ENCODE measurements around the gene PDZD2.

Gene PDZD2

DNA sequence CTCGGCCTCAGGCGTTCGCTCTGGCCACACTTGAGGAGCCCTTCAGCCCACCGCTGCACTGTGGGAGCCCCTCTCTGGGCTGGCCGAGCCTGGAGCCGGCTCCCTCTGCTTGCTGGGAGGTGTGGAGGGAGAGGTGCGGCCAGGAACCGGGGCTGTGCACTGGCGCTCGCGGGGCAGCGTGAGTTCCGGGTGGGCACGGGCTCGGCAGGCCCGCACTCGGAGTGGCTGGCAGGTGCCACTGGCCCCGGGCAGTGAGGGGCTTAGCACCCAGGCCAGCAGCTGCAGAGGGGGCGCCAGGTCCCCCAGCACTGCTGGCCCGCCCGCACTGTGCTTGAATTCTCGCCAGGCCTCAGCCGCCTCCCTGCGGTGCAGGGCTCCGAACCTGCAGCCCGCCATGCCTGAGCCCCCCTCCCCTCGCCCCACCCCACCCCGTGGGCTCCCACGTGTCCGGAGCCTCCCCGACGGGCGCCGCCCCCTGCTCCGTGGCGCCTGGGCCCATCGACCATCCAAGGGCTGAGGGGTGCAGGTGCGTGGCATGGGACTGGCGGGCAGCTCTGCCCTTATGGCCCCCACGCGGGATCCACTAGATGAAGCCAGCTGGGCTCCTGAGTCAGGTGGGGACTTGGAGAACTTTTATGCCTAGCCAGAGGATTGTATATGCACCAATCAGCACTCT is 138.2 kb downstream of the PDZD2 start:
- TF ChIP-seq, protein P1, sequence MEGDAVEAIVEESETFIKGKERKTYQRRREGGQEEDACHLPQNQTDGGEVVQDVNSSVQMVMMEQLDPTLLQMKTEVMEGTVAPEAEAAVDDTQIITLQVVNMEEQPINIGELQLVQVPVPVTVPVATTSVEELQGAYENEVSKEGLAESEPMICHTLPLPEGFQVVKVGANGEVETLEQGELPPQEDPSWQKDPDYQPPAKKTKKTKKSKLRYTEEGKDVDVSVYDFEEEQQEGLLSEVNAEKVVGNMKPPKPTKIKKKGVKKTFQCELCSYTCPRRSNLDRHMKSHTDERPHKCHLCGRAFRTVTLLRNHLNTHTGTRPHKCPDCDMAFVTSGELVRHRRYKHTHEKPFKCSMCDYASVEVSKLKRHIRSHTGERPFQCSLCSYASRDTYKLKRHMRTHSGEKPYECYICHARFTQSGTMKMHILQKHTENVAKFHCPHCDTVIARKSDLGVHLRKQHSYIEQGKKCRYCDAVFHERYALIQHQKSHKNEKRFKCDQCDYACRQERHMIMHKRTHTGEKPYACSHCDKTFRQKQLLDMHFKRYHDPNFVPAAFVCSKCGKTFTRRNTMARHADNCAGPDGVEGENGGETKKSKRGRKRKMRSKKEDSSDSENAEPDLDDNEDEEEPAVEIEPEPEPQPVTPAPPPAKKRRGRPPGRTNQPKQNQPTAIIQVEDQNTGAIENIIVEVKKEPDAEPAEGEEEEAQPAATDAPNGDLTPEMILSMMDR (IDR thresholded peaks at IDR 0.05; ENCODE audit: low read depth, low read length), result no peak
- Histone ChIP-seq H3K27ac (no peak overlapping the region), H3K27me3 (ENCODE audit: insufficient read depth, low read depth, severe bottlenecking) (no peaks in the 10 kb centered on the region), H3K9me3 (ENCODE audit: severe bottlenecking) (peaks cover 7% of the 10 kb centered on the region), H3K4me3 (ENCODE audit: low read depth, low read length) (no peak overlapping the region), H3K36me3 (no peaks in the 10 kb centered on the region)
- no peak for DNase-seq

- DNase-seq, result no peak
- TF ChIP-seq, protein P1 (IDR thresholded peaks at IDR 0.05; ENCODE audit: low read depth, low read length), result no peak
- no peaks in the 10 kb centered on the region for H3K27me3 ChIP-seq (ENCODE audit: insufficient read depth, low read depth, severe bottlenecking)
These were observed 142.8 kb downstream of the PDZD2 start for GRCh38 chr5:31781772-31782171.

DNA sequence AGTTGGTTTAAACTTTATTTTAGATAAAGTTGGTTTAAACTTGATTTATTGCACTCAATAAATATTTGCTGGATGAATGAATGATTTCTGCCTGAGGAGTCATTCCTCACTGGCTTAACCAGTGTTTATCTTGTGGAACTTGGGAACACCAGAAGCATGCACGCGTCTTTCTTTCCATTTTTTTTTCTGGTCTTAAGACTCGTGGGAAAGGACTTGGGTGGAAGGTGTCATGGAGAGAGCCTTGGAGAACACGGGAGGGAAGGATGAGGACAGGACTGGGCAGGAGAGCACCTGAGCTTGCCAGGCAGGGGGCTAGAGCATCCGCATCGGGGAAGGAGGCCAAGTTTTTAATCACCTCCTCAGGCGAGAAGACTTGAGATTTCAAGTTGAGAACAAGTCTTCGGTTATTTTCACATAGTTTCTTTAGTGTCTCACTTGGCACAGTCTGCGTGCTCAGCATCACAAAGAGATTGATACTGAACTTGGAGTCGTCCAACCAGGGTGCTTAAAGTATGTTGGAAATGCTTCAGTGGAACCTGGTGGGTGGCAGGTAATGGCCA is 144.2 kb downstream of the PDZD2 start:
- Histone ChIP-seq H3K9me3 (ENCODE audit: severe bottlenecking) (no peaks in the 10 kb centered on the region), H3K27ac (no peak overlapping the region), H3K36me3 (no peaks in the 10 kb centered on the region), H3K27me3 (ENCODE audit: insufficient read depth, low read depth, severe bottlenecking) (no peaks in the 10 kb centered on the region), H3K4me3 (ENCODE audit: low read depth, low read length) (no peak overlapping the region)
- no peak for DNase-seq
- TF ChIP-seq, protein P1 (IDR thresholded peaks at IDR 0.05; ENCODE audit: low read depth, low read length), result no peak

More at GRCh38 chr5:31781772-31782171, 142.8 kb downstream of the PDZD2 start:
- Histone ChIP-seq H3K36me3 (no peaks in the 10 kb centered on the region), H3K27ac (no peak overlapping the region), H3K9me3 (ENCODE audit: severe bottlenecking) (peaks cover 5% of the 10 kb centered on the region), H3K4me3 (ENCODE audit: low read depth, low read length) (no peak overlapping the region)

GRCh38 chr5:31783731-31784130 is 144.8 kb downstream of the PDZD2 start:
- Histone ChIP-seq H3K27me3 (ENCODE audit: insufficient read depth, low read depth, severe bottlenecking) (no peaks in the 10 kb centered on the region), H3K36me3 (no peaks in the 10 kb centered on the region), H3K27ac (no peak overlapping the region), H3K4me3 (ENCODE audit: low read depth, low read length) (no peak overlapping the region), H3K9me3 (ENCODE audit: severe bottlenecking) (no peaks in the 10 kb centered on the region)
- DNase-seq, result no peak
- TF ChIP-seq, protein P1 (IDR thresholded peaks at IDR 0.05; ENCODE audit: low read depth, low read length), result no peak

- TF ChIP-seq, protein P1 (IDR thresholded peaks at IDR 0.05; ENCODE audit: low read depth, low read length), result no peak
- Histone ChIP-seq H3K4me3 (ENCODE audit: low read depth, low read length) (no peak overlapping the region), H3K9me3 (ENCODE audit: severe bottlenecking) (no peaks in the 10 kb centered on the region), H3K36me3 (no peaks in the 10 kb centered on the region), H3K27me3 (ENCODE audit: insufficient read depth, low read depth, severe bottlenecking) (no peaks in the 10 kb centered on the region), H3K27ac (no peak overlapping the region)
- no peak for DNase-seq
These were observed 147.2 kb downstream of the PDZD2 start for GRCh38 chr5:31786090-31786631.

Data from WERI-Rb-1 (cell line).